ENCODE data around the gene GBA3.

DNA sequence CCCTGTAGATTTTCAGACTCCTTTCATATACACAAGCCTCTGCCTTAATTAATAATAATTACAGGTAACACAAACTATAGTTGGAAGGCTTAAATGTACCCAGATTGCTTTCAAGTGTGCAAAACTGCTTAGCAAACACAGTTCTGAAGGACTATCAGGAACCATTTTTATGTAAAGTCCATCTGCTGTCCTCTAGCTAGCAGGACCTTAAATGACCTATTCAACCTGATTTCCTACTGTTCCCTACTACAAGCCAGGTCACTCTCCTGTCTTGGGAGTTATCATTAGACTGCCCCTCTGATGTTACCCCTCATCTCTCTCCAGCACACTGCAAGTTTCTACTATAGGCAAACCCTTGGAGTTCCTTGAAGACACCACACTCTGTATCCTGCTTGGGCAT, 157.3 kb downstream of the GBA3 start:
- TF ChIP-seq, protein P1, sequence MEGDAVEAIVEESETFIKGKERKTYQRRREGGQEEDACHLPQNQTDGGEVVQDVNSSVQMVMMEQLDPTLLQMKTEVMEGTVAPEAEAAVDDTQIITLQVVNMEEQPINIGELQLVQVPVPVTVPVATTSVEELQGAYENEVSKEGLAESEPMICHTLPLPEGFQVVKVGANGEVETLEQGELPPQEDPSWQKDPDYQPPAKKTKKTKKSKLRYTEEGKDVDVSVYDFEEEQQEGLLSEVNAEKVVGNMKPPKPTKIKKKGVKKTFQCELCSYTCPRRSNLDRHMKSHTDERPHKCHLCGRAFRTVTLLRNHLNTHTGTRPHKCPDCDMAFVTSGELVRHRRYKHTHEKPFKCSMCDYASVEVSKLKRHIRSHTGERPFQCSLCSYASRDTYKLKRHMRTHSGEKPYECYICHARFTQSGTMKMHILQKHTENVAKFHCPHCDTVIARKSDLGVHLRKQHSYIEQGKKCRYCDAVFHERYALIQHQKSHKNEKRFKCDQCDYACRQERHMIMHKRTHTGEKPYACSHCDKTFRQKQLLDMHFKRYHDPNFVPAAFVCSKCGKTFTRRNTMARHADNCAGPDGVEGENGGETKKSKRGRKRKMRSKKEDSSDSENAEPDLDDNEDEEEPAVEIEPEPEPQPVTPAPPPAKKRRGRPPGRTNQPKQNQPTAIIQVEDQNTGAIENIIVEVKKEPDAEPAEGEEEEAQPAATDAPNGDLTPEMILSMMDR (IDR thresholded peaks at IDR 0.05; ENCODE audit: low read length): no peak
- TF ChIP-seq EZH2 (optimal IDR thresholded peaks at IDR 0.05; ENCODE audit: low read depth, low read length): no peak
